KG1 (cell line): ENCODE measurements around the gene BSDC1.
A peak's percentile ranks its signal among the peaks of the same experiment; 100 is the strongest.

Source experiments
- DNase-seq: peaks from one replicate; lab custom pipeline; 2025; lab: John Stamatoyannopoulos, UW

BSDC1 gene

DNA sequence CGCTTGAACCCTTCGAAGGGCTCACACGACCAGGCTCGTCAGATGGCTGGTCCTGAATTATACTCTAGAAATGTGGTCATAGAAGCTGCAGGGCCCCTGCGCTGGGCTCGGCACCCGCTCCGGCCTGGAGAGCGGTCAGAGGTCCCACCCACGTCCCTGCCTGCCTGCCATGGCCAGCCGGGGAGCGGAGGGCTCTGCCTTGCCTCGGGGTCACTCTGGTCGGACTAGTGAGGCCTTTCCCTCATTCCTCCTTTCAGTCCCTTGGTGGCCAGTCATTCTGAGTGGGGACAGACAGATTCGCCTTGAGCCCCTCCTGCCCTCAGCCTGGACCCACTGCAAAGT is 57.7 kb downstream of the BSDC1 start:
- no peak for DNase-seq

DNA sequence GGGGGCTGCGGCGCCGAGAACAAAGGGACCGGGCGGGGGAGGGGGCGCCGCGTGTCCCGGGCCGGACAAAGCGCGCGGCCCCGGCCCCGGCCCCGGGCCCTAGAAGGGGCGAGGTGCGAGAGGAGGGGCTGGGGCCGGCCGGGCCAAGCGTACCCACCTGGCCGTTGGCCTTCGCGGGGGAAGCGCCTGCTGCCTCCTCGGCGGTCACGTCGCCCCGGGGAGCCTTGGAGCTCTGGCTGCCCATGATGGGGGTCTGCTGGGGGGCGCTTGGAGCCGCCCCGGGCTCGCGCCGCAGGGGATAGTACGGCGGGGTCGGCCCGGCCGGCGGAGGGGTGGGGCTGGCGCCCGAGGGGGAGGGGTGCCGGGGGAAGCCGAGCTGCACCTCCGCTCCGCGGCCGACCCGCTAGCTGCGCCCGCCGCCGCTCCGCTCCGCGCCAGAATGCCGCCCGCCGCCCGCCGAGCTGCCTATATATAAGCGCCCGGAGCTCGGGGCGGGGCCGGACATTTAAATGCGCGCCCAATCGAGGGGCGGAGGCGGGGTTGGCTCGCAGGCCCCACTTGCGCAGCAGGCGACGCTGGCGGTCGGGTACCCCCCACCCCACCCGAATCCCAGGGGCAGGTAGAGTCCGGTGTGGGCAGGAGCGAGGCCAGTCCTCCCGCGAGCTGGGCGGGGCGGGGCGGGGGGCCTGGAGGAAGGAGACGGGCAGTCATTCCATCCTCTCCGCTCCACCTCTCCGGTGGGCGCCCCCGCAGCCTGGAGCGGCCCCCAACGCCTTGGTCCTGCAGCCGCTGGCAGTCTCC is 58.3 kb downstream of the BSDC1 start, which contains the start of gene MARCKSL1:
Gene MARCKSL1, minus strand, starts transcription at position 444 of the 801 bp plus-strand sequence. Its CDS starts 200 bp downstream, at position 244.
- no peak for DNase-seq

DNA sequence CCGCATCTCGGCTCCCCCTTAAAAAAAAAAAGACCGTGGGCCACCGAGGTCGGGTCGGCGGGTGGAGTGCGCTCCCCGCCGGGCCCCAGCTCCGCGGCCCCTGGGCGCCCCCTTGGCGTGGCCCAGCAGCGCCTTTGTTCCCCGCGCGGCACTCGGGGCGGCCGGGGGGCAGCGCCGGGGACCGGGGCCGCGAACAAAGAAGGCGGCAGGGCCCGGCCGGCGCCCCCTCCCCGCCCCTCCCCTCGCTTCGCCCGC is 58.8 kb downstream of the BSDC1 start:
- DNase-seq, result no peak

DNA sequence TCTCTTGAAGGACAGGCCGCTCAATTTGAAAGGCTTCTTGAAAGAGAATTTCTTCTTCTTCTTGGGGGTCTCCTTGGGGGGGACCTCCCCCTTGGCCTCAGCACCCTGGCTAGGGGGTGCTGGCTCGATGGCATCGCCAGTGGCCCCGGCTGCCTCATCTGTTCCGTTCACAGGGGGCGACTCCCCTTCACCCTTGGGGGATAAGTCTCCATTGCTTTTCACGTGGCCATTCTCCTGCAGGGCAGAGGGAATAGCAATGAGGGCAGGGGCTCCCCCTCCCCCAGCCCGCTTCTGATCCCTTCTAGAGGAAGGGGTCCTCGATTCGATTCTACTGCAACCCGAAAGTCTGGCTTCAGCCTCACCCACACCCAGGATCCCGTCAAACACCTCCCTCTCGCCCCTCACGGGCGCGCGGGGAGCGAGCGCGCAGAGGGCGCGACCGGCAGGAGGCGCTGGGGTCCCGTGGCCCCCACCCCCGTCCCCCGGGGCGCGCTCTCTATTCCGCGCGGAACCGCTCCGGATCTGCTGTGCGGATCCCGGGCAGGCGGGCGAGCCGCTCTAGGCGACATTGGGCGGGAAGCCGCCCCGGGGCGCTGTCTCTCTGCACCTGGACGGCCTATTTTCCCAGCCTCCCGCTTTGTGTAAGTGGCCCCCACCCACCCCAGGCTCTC is 59.2 kb downstream of the BSDC1 start:
- peak; percentile 24 for DNase-seq

GRCh38 chr1:32334274-32334861 is 59.9 kb downstream of the BSDC1 start:
- no peak for DNase-seq

DNA sequence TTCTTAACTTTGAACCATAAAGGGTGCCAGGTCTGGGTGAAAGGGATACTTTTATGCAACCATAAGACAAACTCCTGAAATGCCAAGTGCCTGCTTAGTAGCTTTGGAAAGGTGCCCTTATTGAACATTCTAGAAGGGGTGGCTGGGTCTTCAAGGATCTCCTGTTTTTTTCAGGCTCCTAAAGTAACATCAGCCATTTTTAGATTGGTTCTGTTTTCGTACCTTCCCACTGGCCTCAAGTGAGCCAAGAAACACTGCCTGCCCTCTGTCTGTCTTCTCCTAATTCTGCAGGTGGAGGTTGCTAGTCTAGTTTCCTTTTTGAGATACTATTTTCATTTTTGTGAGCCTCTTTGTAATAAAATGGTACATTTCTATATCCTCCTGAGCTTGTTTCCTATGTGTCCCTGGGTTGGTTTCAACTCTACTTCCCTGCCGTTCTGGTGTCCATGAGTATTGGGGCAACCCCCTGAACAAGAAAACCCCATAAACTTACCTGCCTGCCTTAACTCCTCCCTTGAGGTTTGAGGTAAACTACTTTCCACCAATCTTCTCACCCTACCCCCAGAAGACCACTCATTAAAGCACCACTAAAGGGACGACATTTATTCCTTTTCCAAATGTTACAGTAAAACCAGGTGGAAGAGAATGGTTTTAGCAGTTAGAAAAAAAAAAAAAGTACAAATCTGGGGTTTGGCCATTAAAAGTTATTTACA is 60.8 kb downstream of the BSDC1 start:
- no peak for DNase-seq

DNA sequence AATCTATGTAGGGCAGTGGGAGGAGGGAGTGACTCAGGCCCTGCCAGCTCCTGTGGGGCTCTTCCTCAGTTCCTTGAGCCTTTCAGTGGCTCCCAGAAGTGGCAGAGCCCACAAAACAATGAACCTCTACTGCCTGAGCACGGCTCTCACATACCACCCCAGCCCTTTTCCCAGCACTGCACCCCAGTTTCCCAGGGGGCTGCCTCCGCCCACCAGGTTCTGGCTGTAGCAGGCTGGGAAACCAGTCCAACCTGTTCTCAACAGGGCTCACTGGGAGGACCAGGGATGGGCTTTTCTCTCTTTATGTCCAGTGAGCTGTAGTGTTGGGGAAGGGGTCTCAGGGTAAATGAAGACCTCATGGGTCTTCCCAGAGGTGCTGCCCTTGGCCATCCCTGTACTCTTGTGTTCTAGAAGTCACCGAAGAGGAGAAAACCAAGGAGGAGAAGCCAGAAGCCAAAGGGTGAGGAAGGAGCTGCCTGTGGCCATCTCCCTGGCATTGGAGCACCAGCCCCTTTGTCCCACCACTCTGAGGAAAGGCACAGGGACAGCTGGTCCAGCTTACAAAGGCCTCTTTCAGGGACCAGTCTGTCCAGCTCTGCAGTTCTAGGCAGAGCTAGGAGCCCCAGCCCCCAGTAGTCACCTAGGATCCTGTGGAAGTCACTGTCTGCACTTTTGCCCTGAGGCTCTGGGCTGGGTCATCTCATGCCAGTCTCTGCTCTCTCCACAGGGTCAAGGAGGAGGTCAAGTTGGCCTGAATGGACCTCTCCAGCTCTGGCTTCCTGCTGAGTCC is 61.8 kb downstream of the BSDC1 start:
- no peak for DNase-seq

DNA sequence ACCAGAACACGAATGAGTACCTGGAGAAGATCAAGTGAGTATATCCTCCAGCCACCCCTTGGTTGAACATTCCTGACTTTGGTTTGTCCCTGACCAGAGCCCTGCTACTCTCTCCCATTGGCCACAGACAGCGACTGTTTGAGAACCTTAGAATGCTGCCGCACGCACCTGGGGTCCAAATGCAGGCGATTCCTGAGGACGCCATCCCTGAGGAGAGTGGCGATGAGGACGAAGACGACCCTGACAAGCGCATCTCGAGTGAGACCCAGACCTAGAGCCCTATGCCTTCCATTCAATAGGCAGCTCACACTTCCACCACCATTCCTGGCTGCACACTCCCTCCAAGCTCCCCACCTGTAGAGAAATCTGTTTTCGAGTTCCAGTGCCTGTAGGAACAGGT is 62.7 kb downstream of the BSDC1 start:
- DNase-seq, result no peak

GRCh38 chr1:32330558-32331151 is 63.6 kb downstream of the BSDC1 start:
- DNase-seq, result no peak

GRCh38 chr1:32329931-32330466 is 64.2 kb downstream of the BSDC1 start:
- DNase-seq, result no peak

DNA sequence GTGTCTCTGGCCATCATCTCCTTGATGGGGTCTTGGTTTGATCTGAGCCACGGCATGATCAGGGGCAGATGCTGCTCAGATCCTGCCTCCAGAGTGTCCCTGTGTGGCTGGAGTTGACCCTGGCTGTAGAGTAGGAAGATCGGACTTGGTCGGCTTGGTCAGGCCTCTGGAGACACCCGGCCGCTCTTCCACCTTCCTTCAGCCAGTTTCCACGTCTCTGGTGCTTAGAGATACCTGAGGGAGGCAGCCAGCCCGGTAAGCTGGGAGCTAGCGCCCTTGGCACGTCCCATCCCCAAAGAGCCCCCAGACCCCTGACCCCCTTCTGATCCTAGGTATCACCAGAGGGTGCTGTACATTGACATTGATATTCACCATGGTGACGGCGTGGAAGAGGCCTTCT is 67.0 kb downstream of the BSDC1 start:
- DNase-seq, result no peak

GRCh38 chr1:32321712-32322291 is 72.4 kb downstream of the BSDC1 start:
- DNase-seq, result no peak

DNA sequence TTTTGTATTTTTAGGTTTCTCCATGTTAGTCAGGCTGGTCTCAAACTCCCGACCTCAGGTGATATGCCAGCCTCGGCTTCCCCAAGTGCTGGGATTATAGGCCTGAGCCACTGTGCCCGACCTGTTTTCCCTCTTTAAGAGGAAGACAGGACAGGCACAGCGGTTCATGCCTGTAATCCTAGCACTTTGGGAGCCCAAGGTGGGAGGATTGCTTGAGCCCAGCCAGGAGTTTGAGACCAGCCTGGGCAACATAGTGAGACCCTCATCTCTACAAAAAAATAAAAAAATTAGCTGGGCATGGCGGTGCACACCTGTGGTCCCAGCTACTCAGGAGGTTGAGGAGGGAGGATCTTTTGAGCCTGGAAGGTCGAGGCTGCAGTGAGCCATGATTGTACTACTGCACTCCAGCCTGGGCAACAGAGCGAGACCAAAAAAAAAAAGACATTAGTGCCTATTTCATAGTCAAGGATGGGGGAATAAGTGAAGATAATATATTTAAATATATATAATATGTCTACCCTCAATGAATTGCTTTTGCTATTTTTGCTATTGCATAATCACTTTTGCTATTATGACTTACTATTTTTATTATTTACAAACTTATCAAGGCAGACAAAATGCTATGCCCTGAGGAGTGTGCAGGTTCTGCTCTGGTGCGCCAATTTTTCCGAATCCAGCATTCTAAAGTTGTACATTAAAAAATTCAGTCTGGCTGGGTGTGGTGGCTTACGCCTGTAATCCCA is 75.9 kb downstream of the BSDC1 start:
- no peak for DNase-seq

DNA sequence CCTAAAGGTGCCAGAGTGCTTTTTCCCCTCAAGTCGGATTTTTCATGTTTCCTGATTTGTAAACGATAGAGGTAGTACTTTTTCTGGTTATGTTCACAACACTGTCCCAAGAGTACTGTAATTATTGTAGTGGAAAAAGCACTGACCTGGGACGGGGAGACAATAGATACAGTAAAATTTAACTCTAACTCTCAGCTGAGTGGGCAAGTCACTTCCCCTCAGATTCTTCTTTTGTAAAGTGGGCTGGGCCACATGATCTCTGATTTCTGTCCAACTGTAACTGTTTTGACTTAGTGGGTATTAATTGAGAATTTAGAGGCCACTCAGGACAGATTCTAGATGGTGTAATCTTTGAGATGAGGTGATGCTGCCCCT is 77.4 kb downstream of the BSDC1 start:
- no peak for DNase-seq
